Dermis microvascular lymphatic vessel endothelial cell (primary cell): ENCODE data around the gene ADAM12. TPM values are rescaled to one million over a fixed set of nuclear protein-coding genes. Genes with fewer than 3 reads are reported as not detected.
"Not testable (repeated sequence)": the region's sequence is repeated elsewhere in the genome, so short reads cannot be mapped to it uniquely, and the experiment has no call there.

Experiments
- DNase-seq, 2 donors: peaks; one replicate each; pipeline versions ENCODE4 v3.0.0 to v3.0.0-alpha.2; 2010; ENCODE audit warnings: low read depth in 2 of 2
- total RNA-seq: library from RNA; depleted of rRNA; stranded (reverse); fragments of >200 nt; gene quantifications from 2 replicates; pipeline ENCODE4 v1.2.1, GENCODE V29; 2014

ADAM12 gene
- total RNA-seq, 1 donor from 2014 or later, result 0.64 TPM

DNA sequence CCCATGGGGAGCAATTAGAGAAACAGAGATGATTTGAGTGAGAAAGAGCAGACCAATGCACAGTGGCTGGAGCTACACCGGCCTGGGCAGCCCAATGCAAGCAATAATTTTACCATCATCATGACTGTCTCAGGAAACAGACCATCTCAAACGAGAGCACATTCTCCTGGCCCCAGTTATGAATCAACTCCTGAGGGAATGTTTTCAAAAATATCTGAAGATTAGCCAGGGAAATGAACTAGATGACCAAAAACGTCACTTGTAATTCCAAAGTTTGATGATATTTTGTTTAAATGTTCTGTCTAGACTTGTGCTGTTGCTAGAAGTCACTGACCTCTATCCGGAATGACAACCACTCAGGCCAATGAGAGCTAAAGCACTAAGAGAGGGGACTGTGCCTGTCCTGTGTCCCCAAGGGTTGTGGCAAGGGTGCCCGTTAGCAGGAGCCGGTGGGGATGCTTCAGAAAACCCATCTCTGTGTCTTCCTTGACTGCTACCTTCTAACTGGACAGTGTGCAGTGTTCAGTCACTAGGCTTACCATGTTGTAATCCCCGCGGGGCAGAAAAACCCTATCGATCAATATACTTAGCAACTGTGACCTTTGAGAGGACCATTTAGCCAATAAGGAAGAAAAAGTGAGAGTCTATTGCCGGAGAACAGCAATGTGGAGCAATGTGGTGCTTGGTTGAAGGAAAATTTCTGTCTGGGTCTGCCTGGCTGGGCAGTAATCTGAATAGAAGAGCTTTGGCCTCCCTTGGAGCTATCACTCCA, 202.4 kb downstream of the ADAM12 start:
- DNase-seq, result no peak

DNA sequence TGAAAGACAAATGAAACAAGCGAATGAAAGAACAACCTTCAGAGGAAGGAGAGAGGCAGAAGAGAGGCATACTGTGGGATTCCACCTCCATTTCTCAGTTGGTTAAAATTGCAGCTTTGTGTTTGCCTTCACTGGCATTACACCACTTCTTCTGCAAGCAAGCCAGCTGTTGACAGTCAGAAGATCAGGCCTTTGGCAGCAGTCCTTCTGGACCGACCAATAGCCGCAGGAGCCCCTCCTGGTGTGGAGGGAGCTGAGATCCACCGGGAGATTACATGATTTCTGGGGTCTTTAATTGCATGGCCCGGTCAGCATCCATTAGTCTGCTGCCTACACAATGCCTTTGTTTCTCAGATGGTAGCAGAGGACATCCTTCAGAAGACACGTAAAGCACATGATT, 206.7 kb downstream of the ADAM12 start:
- DNase-seq, result no peak

DNA sequence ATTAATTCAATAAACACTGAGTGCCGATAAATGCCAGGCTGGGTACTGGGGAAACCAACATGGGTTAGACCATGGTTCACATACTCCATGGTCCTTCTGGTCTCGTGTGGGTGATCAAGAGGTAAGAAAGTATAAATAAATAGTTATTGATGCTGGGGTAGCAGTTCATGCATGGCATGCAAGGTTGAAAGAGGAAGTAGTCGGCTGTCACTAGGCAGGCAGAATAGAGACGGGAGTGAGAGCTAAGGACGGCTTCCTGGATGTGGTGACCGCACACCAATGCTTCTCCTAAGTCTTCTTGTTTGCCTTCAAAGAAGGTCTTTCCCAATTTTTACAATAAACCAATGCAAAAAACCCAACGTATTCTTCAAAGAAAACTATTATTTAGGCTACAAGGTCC, 208.6 kb downstream of the ADAM12 start:
- no peak for DNase-seq

DNA sequence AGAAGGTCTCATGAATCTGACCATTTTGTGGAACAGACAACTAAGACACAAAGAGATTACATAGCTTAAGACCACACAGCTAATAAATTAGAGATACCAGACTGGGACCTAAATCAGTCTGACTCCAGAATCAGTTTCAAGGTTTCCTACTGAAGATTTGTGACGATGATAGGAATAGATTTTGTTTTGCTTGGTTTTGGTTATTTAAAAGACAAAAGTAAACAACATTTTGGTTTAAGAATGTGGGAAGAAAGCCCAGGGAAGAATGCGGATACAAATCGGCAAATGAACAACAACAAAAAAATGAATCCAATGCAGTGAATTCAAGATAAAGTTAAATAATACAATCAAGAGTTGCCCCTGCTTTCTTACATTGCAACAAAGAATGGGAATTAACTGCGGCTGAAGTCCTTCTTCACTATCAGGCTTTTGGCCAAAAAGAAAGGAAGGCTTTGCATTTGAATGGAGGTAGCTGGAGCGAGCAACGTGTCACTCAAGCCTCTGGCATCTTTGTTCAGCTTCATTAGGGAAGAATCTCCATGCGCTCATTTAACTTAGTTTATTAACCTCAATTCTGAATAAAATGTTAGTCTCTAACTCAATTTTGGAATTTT, 210.8 kb downstream of the ADAM12 start:
- no peak for DNase-seq

DNA sequence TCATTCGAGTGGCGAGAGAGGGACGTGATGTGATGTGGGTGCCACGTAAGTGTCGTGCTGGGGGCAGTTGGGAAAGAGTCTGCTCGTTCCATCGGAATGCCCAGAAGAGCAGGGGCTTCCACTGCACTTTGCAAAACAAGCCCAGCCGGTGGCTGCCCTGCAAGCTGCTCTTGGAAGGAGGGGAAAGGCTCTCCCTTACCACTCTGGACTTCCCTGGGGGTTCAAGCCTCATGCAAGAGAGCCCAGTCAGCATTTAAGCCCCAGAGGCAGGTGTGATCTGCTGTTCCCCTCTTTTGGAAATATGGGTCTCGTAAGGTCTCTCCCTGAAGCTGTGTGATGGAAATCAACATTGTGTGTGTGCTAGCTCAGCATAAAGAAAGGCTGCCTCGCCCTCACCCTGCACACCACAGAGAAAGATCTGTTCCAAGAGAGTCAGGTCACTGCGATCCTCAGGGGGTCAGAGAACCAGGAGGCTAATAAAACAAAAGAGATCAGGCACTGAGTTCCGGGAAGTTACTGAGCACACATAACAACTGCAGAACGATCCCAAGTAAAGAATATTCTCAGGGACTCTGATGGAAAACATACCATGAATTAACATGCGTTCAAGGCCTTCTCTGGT, 212.5 kb downstream of the ADAM12 start:
- DNase-seq, result no peak

DNA sequence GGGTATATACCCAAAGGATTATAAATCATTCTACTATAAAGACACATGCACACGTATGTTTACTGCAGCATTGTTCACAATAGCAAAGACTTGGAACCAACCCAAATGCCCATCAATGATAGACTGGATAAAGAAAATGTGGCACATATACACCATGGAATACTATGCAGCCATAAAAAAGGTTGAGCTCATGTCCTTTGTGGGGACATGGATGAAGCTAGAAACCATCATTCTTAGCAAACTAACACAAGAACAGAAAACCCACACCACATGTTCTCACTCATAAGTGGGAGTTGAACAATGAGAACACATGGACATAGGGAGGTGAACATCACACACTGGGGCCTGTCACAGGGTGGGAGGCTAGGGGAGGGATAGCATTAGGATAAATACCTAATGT, 215.5 kb downstream of the ADAM12 start:
- not testable (repeated sequence) for DNase-seq

DNA sequence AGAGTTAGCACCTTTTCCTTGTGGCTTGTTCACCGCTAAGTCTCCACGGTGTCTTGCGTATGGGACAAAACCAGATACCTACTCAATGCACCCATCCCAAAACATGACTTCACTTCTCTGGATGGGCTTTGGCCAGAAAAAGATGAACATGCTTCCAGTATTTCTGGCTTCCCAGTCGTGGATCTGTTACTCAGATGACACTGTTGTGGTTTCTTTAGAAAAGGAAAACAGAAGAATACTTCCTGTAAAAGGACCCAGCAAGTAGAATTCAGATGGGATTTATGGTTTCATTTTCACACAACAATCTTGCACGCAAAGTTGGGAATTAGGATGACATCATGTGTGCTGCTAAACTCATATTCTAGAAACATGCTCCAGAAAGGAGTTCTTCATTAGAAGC, 216.7 kb downstream of the ADAM12 start:
- no peak for DNase-seq

DNA sequence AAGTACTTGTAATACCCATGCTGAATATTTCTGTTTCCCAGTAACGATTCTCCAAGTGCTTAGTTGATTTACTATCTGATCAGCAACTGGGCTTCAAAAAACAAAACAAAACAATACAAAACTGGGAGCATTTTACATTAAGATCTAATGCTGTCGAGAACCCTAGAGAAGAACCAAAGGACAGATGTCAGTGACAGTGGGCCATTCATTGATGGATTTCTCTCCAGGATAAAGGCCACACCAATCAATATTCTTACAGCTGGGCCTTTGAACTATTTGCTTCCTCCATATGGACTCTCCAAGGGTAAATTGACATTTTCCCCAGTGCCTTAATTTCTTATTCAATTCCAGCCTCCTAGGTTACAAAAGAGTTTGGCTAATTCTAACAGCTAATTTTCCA, 217.5 kb downstream of the ADAM12 start:
- DNase-seq, result no peak

DNA sequence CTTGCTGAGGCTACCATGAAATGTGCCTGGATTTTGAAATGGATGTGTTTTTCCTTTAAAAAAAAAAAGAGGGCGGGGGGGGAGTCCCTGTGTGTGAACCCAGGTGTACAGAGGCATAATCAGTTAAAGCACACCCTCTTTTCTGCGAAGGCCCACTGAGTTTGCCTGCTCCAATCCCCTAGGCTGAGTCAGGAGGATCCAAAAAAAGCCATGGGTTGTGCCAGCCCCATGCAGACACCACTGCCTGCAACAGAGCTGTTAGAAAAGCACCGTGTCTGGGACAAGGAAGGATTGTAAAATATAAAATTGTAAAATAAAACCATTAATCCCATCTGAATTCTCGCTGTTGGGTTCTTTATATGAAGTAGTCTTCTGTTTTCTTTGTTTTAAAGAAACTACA, 217.9 kb downstream of the ADAM12 start:
- DNase-seq, result no peak

DNA sequence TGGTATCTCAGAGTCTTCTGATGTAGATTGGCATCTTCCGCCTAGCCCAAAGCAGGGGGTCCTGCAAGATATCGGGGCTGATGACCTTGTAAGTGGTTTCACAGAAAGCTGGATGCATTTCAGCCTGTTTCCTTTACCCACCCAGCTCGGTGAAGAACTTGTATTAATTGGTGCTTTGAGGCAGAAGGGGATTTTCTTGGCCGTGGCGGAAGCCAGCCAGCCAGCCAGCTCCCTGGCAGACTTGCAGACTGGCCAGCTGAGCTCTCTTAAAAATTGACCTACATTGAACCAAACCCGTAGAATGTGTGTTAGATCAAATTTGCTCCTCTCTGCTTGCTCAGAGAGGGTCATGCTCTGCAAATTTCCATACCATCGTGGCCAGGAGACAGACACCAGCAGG, 218.4 kb downstream of the ADAM12 start:
- no peak for DNase-seq

DNA sequence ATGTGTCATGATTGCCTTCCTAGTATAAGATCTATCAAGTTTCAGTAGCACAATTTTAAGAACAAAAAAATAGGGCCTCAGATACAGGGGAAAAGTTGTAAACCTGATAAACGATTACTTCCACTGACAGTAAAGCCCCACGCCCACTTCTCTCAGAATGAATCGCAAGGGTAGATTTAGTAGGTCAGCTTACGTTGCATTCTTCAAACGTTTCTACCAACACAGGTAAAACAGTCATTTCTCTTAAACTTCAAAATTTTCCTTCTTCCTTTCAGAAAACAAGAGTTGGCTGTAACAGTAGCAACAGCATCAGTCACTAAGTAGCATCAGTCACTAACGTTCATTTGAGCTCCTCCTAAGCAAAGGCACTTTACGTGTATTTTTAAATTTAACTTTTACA, 221.5 kb downstream of the ADAM12 start:
- no peak for DNase-seq

DNA sequence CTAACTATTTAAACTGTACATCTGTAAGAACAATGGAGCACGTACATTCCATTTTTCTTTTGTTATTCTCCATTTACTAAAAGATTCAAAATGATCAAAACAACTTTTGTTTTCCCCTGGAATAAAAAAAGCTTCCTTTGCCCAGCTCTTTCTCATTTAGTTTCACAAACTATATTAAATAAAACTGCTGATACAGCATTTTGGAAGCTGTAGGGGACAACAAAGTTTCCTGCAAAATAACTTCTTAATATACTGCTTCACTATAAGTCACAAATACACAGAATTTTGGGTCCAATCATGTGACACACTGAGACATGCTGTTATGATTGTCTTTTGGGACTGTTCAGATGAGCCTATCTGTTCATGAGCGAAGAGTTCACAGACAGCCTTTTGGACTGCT, 222.4 kb downstream of the ADAM12 start:
- DNase-seq, result no peak

DNA sequence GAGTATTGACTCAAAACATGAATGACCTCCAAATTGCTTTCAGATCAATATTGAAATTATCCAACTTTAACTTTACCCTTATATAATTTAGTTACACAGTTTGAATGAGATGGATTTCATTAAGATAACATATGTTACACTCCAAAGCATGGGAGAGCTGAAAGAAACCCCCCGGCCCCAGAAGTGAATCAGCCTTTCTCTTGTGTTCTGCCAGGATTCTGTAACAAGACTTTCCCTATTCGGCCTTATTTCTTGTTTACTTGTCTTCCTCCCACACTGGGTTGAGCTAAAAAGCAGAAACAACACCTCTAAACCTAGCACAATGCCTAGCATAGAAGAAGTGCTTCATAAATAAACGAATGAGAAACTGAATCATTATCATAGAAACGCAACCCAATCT, 224.8 kb downstream of the ADAM12 start:
- no peak for DNase-seq

DNA sequence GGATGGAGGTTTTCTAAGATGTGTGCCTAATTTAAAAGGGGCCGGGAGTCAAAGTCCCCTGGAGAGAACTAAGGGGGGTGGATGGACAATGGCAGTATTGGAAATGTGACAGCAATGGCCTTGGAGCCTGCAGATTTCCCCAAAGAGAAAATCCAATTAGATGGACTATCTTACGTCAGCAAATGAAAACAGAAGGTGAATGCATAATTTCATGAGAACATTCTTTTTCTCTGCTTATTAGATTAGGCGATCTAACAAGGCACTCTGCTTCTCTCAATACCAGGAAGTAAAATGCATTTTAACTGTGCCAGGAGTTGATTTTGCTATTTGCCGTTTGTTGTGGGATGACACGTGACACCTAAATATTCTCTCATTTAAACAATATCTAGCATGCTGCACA, 226.6 kb downstream of the ADAM12 start:
- DNase-seq, result no peak

DNA sequence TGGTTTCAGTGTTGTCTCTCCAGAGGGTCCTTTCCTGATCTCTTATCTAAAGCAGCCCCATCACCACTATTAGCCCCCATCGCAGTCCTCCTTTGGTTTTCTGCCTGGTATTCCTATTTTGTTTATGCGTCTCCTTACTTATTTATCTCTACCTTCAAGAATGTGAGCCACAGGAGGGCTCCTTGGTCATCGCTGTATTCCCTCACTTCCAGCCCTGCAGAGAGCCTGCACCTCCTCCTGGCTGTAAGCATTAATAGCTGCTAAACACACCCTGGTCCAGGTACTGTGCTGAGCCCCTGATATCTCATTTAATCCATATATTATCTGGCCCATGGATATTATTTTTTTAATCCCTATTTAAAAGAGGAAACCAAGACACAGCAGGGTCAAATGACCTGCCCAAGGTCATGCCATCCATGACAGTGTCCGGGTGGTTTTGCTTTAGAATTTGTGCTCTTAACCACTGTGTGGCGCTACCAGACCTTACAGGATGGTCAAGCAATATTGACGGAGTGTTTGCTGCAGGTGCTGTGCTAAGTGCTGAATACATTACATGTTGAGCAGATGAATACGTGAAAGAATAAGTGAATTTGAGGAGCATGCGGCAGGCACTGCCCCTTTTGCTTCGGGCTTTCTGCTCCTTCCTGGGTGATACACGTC, 227.2 kb downstream of the ADAM12 start:
- DNase-seq, result no peak

DNA sequence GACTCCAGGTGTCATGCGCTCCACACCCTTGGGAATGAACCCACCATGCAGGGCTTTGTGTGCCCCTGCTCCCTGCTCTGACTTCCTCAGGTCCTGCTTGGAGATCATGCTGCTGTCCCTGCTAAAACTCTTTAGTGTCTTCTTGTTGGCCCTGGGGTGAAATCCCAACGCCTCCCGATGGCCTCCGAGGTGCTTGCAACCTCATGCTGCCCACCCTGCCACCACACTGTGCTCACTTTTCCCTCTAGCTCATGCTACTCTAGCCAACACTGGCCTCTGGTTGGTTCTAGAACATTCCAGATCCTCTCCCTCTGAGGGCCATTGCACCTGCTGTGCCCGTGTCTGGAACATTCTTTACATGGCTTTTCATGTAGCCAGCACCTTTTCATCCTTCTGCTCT, 227.7 kb downstream of the ADAM12 start:
- DNase-seq, result no peak

DNA sequence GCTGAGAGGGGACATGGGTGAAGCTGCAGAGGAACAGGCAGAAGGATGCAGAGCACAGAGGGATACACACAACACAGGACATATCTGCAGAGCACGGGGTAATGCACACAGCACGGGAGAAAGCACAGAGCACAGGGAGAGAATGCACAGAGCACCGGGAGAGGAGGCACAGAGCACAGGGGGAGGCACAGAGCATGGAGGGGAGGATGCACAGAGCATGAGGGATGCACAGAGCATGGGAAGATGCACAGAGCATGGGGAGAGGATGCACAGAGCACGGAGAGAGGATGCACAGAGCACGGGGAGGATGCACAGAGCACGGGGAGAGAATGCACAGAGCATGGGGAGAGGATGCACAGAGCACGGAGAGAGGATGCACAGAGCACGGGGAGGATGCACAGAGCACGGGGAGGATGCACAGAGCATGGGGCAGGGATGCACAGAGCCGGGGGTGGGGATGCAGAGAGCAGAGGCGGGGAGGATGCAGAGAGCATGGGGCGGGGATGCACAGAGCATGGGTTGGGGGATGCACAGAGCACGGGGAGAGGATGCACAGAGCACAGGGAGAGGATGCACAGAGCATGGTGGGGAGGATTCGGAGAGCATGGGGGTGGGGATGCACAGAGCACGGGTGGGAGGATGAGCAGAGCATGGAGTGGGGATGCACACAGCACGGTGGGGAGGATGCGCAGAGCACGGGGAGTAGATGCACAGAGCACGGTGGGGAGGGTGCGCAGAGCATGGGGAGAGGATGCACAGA, 230.0 kb downstream of the ADAM12 start:
- no peak for DNase-seq

DNA sequence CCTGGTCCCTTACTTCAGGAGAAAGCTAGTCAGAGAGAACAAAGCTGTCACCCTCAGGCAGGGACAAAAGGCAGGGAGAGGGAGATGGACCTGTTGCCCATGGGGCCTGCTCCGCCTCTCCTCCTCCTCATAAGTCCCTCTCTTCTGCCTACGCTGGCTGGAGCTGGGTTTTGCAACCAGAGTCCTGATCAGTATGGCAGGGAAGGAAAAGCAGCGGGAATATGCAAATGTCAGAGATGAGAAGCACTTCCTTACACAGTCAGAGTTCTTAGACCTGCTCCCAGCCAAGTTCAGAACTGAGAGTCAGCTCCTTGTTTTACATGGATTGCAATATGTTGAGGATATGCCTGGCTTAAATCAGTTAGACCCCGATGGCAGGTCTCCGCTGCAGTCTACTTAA, 231.1 kb downstream of the ADAM12 start:
- no peak for DNase-seq

DNA sequence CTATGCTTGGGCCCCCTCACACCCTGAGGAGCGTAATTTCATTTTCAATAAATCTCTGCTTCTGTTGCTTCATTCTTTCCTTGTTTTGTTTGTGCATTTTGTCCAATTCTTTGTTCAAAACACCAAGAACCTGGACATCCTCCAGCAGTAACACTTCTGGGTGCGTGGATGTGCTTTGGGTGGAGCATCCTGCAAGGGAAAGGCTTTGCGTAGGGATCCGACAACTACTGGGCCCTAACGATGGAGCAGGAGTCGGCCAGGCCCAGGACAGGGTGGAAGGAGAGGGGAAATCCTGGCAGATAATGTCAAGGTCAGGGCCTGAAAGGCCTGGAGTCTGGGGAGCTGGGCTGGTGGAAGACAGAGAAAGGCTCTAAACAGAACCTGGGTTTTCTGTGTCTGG, 231.8 kb downstream of the ADAM12 start:
- no peak for DNase-seq

DNA sequence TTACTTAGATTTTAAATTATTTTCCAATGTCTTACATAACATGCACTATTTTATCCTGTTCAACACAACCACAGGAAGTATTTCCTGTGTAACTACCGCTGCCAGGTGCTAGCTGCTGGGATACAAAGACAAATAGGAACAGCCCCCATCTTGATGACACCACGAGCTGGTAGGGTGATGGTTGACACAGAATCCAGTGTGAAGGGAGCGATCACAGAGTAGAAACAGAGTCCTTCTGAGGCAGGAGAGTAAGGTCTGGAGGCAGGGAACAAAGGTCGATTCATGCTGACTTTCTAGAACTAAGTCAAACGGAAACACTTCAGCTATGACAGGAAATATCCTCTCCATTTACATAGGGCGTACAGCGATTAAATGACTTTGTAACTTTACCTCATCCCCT, 232.3 kb downstream of the ADAM12 start:
- no peak for DNase-seq

DNA sequence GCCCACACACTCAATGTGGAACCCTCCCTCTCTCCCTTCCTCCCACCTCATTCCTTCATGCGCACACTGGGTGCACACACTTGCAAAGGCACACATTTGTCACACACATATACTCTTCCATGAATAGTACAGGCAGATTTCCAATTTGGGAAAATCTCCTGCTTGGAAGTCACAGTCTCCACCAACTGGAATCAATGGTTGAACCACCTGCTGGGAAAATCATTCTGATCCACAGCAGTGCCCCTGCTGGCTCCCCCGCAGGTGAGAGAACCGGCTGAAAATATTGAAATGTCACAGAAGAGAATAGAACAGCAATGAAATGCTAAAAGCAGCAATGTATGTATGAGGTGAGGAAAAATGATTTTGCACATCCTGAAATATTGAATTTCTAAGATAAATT, 232.7 kb downstream of the ADAM12 start:
- no peak for DNase-seq
